Sigmoid colon (tissue), 4 donors: ENCODE results near the gene ARSB.

Experiments used
- CTCF ChIP-seq, 4 experiments: fragments of 450-650 bp in 3 of 4; fragments of 200-600 bp in 1 of 4; IDR thresholded peaks; one replicate each; pipeline ENCODE4 v1.5.1; 2016 to 2019; ENCODE audit warnings: antibody characterized with exemption in 4 of 4, mild to moderate bottlenecking in 3 of 4, moderate library complexity in 2 of 4
- EP300 ChIP-seq, 4 donors: sonication (generic); formaldehyde crosslinking; IDR thresholded peaks; one replicate each; pipeline ENCODE4 v1.6.1; 2017; ENCODE audit warnings: antibody characterized with exemption in 4 of 4
- POLR2A ChIP-seq, 2 donors: fragments of 450-650 bp; IDR thresholded peaks; one replicate each; pipeline ENCODE4 v1.6.1; 2016; ENCODE audit warnings: antibody characterized with exemption in 2 of 2, mild to moderate bottlenecking in 2 of 2, moderate library complexity in 2 of 2

- TF ChIP-seq CTCF (IDR thresholded peaks at IDR 0.05) (no peak), EP300 (IDR thresholded peaks at IDR 0.05) (no peak), POLR2A (IDR thresholded peaks at IDR 0.05) (no peak)
Observed at GRCh38 chr5:78747705-78748359, 237.3 kb downstream of the ARSB start.
